ENCODE measurements around the gene RAB7A. TPM values are rescaled to one million over a fixed set of nuclear protein-coding genes. Genes with fewer than 3 reads are reported as not detected.
A peak's percentile ranks its signal among the peaks of the same experiment; 100 is the strongest.

The RAB7A gene
- total and polyA plus RNA-seq, 3 experiments from 2014 or later, result 206 to 285 (median 260) TPM

GRCh38 chr3:128794067-128794768, 68.2 kb downstream of the RAB7A start:
- H3K4me1 ChIP-seq (ENCODE audit: insufficient read depth, low read length), result peaks cover 53% of the 10 kb centered on the region
- no peaks in the 10 kb centered on the region for H3K27me3 ChIP-seq (ENCODE audit: insufficient read depth, low read length, poor library complexity, severe bottlenecking)
- H3K4me3 ChIP-seq (ENCODE audit: low read length), result no peak overlapping the region
- no peak overlapping the region for H3K27ac ChIP-seq (ENCODE audit: low read depth, low read length)
- no peaks in the 10 kb centered on the region for H3K9me3 ChIP-seq (ENCODE audit: low read length)
- H3K9me3 Mint-ChIP-seq, result no peaks in the 10 kb centered on the region
- H3K27ac Mint-ChIP-seq, result peak overlapping the region in 7 of 8 donors; percentile 38 to 79 (median 72)
- H3K36me3 Mint-ChIP-seq, result peaks cover 8 to 39% (median 11%) of the 10 kb centered on the region in 3 donors
- CTCF ChIA-PET, result interaction anchor here (0.6 to 8.9 kb wide), 27 partner anchors 9 to 451 kb away, joined by 3 to 65 read pairs (median 4); partner anchors contain the start of genes RAB7A and RPN1
- H3K36me3 ChIP-seq (ENCODE audit: insufficient read depth, low read length), result peaks cover 30% of the 10 kb centered on the region
- H3K4me1 Mint-ChIP-seq, result peaks cover 31 to 59% (median 57%) of the 10 kb centered on the region in 3 donors
- H3K4me3 Mint-ChIP-seq, result no peak overlapping the region
- DNase-seq, result no peak
- POLR2A ChIA-PET, result interaction anchor here (1.0 to 1.3 kb wide), 2 partner anchors 113 to 114 kb away, joined by 3 to 4 read pairs; no protein-coding TSS in a partner anchor
- H3K27me3 Mint-ChIP-seq, result no peaks in the 10 kb centered on the region

- Histone ChIP-seq H3K4me3 (ENCODE audit: low read length) (no peak overlapping the region), H3K4me1 (ENCODE audit: insufficient read depth, low read length) (peaks cover 54% of the 10 kb centered on the region), H3K36me3 (ENCODE audit: insufficient read depth, low read length) (peaks cover 38% of the 10 kb centered on the region), H3K9me3 (ENCODE audit: low read length) (no peaks in the 10 kb centered on the region), H3K27ac (ENCODE audit: low read depth, low read length) (no peak overlapping the region), H3K27me3 (ENCODE audit: insufficient read depth, low read length, poor library complexity, severe bottlenecking) (no peaks in the 10 kb centered on the region)
- POLR2A ChIA-PET, result interaction anchor here (1.1 to 1.3 kb wide), 2 partner anchors 115 to 178 kb away, joined by 3 to 4 read pairs; no protein-coding TSS in a partner anchor
- Mint-ChIP-seq H3K4me1 (peaks cover 34 to 59% (median 59%) of the 10 kb centered on the region in 3 donors), H3K9me3 (no peaks in the 10 kb centered on the region), H3K27me3 (no peaks in the 10 kb centered on the region), H3K36me3 (peaks cover 8 to 47% (median 18%) of the 10 kb centered on the region in 3 donors), H3K27ac (peak overlapping the region; percentile 3 to 79 (median 70)), H3K4me3 (peak overlapping the region in 1 of 7 donors; percentile 28)
- CTCF ChIA-PET, result interaction anchor here (0.6 to 8.9 kb wide), 29 partner anchors 9 to 451 kb away, joined by 3 to 65 read pairs (median 4); partner anchors contain the start of genes RAB7A and RPN1
- DNase-seq, result peak; percentile 41 to 75 (median 65)
Measured at GRCh38 chr3:128794770-128795649, 69.0 kb downstream of the RAB7A start.

- Mint-ChIP-seq H3K36me3 (peaks cover 8 to 65% (median 25%) of the 10 kb centered on the region in 3 donors), H3K4me1 (peaks cover 48 to 64% (median 61%) of the 10 kb centered on the region in 3 donors), H3K9me3 (no peaks in the 10 kb centered on the region), H3K27ac (peak overlapping the region; percentile 24 to 94 (median 80)), H3K4me3 (no peak overlapping the region), H3K27me3 (no peaks in the 10 kb centered on the region)
- CTCF ChIA-PET, result interaction anchor here (1.2 to 8.9 kb wide), 4 partner anchors 11 to 182 kb away, joined by 3 to 65 read pairs (median 11); no protein-coding TSS in a partner anchor
- POLR2A ChIA-PET, result interaction anchor here (1.0 kb wide), 1 partner anchor 119 kb away, joined by 3 read pairs; no protein-coding TSS in a partner anchor
- peaks cover 59% of the 10 kb centered on the region for H3K4me1 ChIP-seq (ENCODE audit: insufficient read depth, low read length)
- H3K27me3 ChIP-seq (ENCODE audit: insufficient read depth, low read length, poor library complexity, severe bottlenecking), result no peaks in the 10 kb centered on the region
- DNase-seq, result no peak
- H3K9me3 ChIP-seq (ENCODE audit: low read length), result no peaks in the 10 kb centered on the region
- H3K27ac ChIP-seq (ENCODE audit: low read depth, low read length), result no peak overlapping the region
- peaks cover 39% of the 10 kb centered on the region for H3K36me3 ChIP-seq (ENCODE audit: insufficient read depth, low read length)
- H3K4me3 ChIP-seq (ENCODE audit: low read length), result no peak overlapping the region
Measured at GRCh38 chr3:128799653-128800052, 73.7 kb downstream of the RAB7A start.

GRCh38 chr3:128800241-128801187, 74.5 kb downstream of the RAB7A start:
- peak overlapping the region in 1 of 7 donors; percentile 29 for H3K4me3 Mint-ChIP-seq
- peak overlapping the region; percentile 75 to 95 (median 86) for H3K27ac Mint-ChIP-seq
- H3K36me3 Mint-ChIP-seq, result peaks cover 4 to 62% (median 25%) of the 10 kb centered on the region in 3 donors
- POLR2A ChIA-PET, result interaction anchor here (1.0 kb wide), 1 partner anchor 120 kb away, joined by 3 read pairs; no protein-coding TSS in a partner anchor
- CTCF ChIA-PET, result interaction anchor here (1.2 to 3.4 kb wide), 2 partner anchors 12 to 183 kb away, joined by 6 to 16 read pairs; no protein-coding TSS in a partner anchor
- peaks cover 59% of the 10 kb centered on the region for H3K4me1 ChIP-seq (ENCODE audit: insufficient read depth, low read length)
- H3K9me3 Mint-ChIP-seq, result no peaks in the 10 kb centered on the region
- no peak for DNase-seq
- H3K27me3 ChIP-seq (ENCODE audit: insufficient read depth, low read length, poor library complexity, severe bottlenecking), result no peaks in the 10 kb centered on the region
- no peak overlapping the region for H3K27ac ChIP-seq (ENCODE audit: low read depth, low read length)
- H3K27me3 Mint-ChIP-seq, result no peaks in the 10 kb centered on the region
- no peaks in the 10 kb centered on the region for H3K9me3 ChIP-seq (ENCODE audit: low read length)
- peaks cover 39% of the 10 kb centered on the region for H3K36me3 ChIP-seq (ENCODE audit: insufficient read depth, low read length)
- H3K4me3 ChIP-seq (ENCODE audit: low read length), result peak overlapping the region; percentile 14
- H3K4me1 Mint-ChIP-seq, result peaks cover 49 to 64% (median 61%) of the 10 kb centered on the region in 3 donors

- H3K27me3 Mint-ChIP-seq, result no peaks in the 10 kb centered on the region
- Histone ChIP-seq H3K27ac (ENCODE audit: low read depth, low read length) (no peak overlapping the region), H3K27me3 (ENCODE audit: insufficient read depth, low read length, poor library complexity, severe bottlenecking) (no peaks in the 10 kb centered on the region), H3K4me1 (ENCODE audit: insufficient read depth, low read length) (peaks cover 72% of the 10 kb centered on the region), H3K36me3 (ENCODE audit: insufficient read depth, low read length) (peaks cover 41% of the 10 kb centered on the region), H3K9me3 (ENCODE audit: low read length) (no peaks in the 10 kb centered on the region), H3K4me3 (ENCODE audit: low read length) (no peak overlapping the region)
- ChIA-PET POLR2A (no interaction called here), CTCF (interaction anchor here (1.5 kb wide), 1 partner anchor 184 kb away, joined by 6 read pairs; no protein-coding TSS in a partner anchor)
- no peak for DNase-seq
- no peaks in the 10 kb centered on the region for H3K9me3 Mint-ChIP-seq
- H3K36me3 Mint-ChIP-seq, result peaks cover 4 to 64% (median 26%) of the 10 kb centered on the region in 3 donors
- peaks cover 57 to 78% (median 72%) of the 10 kb centered on the region in 3 donors for H3K4me1 Mint-ChIP-seq
- H3K4me3 Mint-ChIP-seq, result no peak overlapping the region
- H3K27ac Mint-ChIP-seq, result peak overlapping the region; percentile 28 to 95 (median 80)
Measured at GRCh38 chr3:128801779-128802380, 75.9 kb downstream of the RAB7A start.

GRCh38 chr3:128803307-128803706, 77.3 kb downstream of the RAB7A start:
- Mint-ChIP-seq H3K27ac (peak overlapping the region; percentile 86 to 98 (median 92)), H3K27me3 (no peaks in the 10 kb centered on the region), H3K9me3 (no peaks in the 10 kb centered on the region), H3K36me3 (peaks cover 3 to 63% (median 29%) of the 10 kb centered on the region in 3 donors), H3K4me3 (peak overlapping the region in 6 of 7 donors; percentile 61 to 90 (median 81)), H3K4me1 (peaks cover 58 to 78% (median 72%) of the 10 kb centered on the region in 3 donors)
- Histone ChIP-seq H3K27me3 (ENCODE audit: insufficient read depth, low read length, poor library complexity, severe bottlenecking) (no peaks in the 10 kb centered on the region), H3K36me3 (ENCODE audit: insufficient read depth, low read length) (peaks cover 37% of the 10 kb centered on the region), H3K27ac (ENCODE audit: low read depth, low read length) (peak overlapping the region; percentile 64), H3K9me3 (ENCODE audit: low read length) (no peaks in the 10 kb centered on the region), H3K4me1 (ENCODE audit: insufficient read depth, low read length) (peaks cover 74% of the 10 kb centered on the region), H3K4me3 (ENCODE audit: low read length) (peak overlapping the region; percentile 40)
- DNase-seq, result no peak
- CTCF ChIA-PET, result interaction anchor here (0.9 to 2.0 kb wide), 9 partner anchors 8 to 306 kb away, joined by 3 to 12 read pairs (median 4); no protein-coding TSS in a partner anchor
- POLR2A ChIA-PET, result interaction anchor here (1.0 kb wide), 1 partner anchor 123 kb away, joined by 3 read pairs; no protein-coding TSS in a partner anchor

Measured in CD8-positive, alpha-beta memory T cell (primary cell).